Putamen (tissue), 1 donor: ENCODE results near the gene COASY.
"Not testable (repeated sequence)": the region's sequence is repeated elsewhere in the genome, so short reads cannot be mapped to it uniquely, and the experiment has no call there.

Source experiments
- DNase-seq: peaks from one replicate; pipeline ENCODE4 v3.0.0-alpha.2; 2016; ENCODE audit warnings: low spot score

The COASY gene

GRCh38 chr17:42553161-42553818 lies 8.7 kb upstream of the COASY start:
- no peak for DNase-seq

GRCh38 chr17:42553866-42554249 lies 8.1 kb upstream of the COASY start:
- DNase-seq = no peak

- peak; percentile 78 for DNase-seq
These were observed 7.5 kb upstream of the COASY start for GRCh38 chr17:42554250-42555121.

GRCh38 chr17:42555122-42555622 lies 6.8 kb upstream of the COASY start:
- DNase-seq = no peak

- DNase-seq = not testable (repeated sequence)
These were observed 5.9 kb upstream of the COASY start for GRCh38 chr17:42555961-42556617.

GRCh38 chr17:42559075-42559474 lies 2.9 kb upstream of the COASY start:
- DNase-seq = no peak

GRCh38 chr17:42560246-42560645 lies 1.7 kb upstream of the COASY start:
- no peak for DNase-seq

GRCh38 chr17:42562388-42563142 lies 617 bp downstream of the COASY start:
- no peak for DNase-seq

- no peak for DNase-seq
These were observed 1.2 kb downstream of the COASY start for GRCh38 chr17:42563143-42563509.

GRCh38 chr17:42563543-42563942 lies 1.6 kb downstream of the COASY start:
- no peak for DNase-seq

- DNase-seq = no peak
These were observed 2.0 kb downstream of the COASY start for GRCh38 chr17:42563950-42564349.

- DNase-seq = no peak
These were observed 3.0 kb downstream of the COASY start for GRCh38 chr17:42564815-42565522.

GRCh38 chr17:42565523-42566214 lies 3.7 kb downstream of the COASY start:
- DNase-seq = no peak

- DNase-seq = no peak
These were observed 4.4 kb downstream of the COASY start for GRCh38 chr17:42566215-42566882.

- DNase-seq = peak; percentile 92
These were observed 5.1 kb downstream of the COASY start, which contains the start of gene MLX for GRCh38 chr17:42566883-42567573. MLX (plus strand) TSS chr17:42567100; CDS start chr17:42567125, 25 bp downstream.

- no peak for DNase-seq
These were observed 6.6 kb downstream of the COASY start for GRCh38 chr17:42568341-42569111.

- no peak for DNase-seq
These were observed 9.7 kb downstream of the COASY start for GRCh38 chr17:42571435-42572225.

- DNase-seq = no peak
These were observed 11.1 kb downstream of the COASY start for GRCh38 chr17:42573095-42573494.
